GM12872 (cell line): ENCODE data around the gene PCED1B.

Experiments
- TF ChIP-seq, protein P1 (sequence below): IDR thresholded peaks from 3 replicates; pipeline ENCODE4 v1.5.1; 2011; ENCODE audit warnings: low read depth, mild to moderate bottlenecking, low read length, moderate library complexity; ENCODE audit not compliant: insufficient read depth

PCED1B gene

GRCh38 chr12:47192051-47192450, 112.6 kb downstream of the PCED1B start:
- TF ChIP-seq, protein P1, sequence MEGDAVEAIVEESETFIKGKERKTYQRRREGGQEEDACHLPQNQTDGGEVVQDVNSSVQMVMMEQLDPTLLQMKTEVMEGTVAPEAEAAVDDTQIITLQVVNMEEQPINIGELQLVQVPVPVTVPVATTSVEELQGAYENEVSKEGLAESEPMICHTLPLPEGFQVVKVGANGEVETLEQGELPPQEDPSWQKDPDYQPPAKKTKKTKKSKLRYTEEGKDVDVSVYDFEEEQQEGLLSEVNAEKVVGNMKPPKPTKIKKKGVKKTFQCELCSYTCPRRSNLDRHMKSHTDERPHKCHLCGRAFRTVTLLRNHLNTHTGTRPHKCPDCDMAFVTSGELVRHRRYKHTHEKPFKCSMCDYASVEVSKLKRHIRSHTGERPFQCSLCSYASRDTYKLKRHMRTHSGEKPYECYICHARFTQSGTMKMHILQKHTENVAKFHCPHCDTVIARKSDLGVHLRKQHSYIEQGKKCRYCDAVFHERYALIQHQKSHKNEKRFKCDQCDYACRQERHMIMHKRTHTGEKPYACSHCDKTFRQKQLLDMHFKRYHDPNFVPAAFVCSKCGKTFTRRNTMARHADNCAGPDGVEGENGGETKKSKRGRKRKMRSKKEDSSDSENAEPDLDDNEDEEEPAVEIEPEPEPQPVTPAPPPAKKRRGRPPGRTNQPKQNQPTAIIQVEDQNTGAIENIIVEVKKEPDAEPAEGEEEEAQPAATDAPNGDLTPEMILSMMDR = no peak

GRCh38 chr12:47193066-47193465, 113.6 kb downstream of the PCED1B start:
- TF ChIP-seq, protein P1 = no peak

DNA sequence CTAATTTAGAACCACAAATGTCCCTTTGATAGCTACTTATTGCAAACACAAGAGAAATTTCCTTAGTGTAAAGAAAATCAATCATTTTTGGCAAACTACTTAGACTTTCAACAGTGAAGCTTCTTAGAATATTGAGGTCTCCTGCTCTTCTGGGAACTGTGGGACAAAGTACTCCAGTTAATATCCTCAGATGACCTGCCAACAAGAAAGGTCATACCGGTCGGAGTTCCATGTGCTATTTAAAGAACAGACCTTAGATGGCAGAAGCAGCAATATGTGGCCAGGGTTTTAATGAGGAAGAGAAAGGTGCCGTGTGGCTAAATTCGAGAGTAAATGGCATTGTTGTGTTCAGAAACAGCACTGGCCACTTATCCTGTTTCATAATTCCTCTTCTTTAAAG, 115.1 kb downstream of the PCED1B start:
- TF ChIP-seq, protein P1 = no peak

DNA sequence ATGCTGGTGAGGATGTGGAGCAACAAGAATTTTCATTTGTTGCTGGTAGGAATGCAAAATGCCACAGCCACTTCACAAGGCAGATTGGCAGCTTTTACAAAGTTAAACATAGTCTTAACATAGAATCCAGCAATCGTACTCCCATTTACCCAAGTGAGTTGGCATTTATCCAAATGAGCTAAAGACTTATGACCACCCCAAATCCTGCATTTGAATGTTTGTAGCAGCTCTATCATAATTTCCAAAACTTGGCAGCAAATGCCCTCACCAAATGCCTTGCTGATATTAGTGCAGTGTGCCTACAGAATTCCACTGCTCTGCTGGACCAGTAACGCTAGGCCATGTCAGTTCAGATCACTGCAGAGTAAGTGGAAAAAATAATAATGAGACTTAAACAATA, 121.0 kb downstream of the PCED1B start:
- TF ChIP-seq, protein P1 = no peak

DNA sequence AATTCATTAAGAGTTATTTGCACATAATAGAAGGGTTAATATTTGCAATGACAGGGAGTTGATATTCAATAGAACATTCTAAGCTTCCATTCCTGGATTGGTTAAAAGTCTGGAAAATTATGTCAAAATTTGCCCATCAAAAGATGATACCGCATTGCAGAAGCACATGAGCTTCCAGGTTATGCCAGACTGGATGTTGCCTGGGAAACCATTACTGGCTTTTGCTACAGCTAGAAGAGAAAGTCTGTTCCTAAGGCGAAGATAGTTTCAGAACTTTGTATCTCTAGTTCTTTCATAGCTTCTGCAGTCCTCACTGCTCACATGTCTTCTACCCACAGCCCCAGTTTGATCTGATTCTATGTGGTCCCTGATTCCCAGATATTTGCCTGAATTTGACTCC, 122.8 kb downstream of the PCED1B start:
- TF ChIP-seq, protein P1 = no peak

DNA sequence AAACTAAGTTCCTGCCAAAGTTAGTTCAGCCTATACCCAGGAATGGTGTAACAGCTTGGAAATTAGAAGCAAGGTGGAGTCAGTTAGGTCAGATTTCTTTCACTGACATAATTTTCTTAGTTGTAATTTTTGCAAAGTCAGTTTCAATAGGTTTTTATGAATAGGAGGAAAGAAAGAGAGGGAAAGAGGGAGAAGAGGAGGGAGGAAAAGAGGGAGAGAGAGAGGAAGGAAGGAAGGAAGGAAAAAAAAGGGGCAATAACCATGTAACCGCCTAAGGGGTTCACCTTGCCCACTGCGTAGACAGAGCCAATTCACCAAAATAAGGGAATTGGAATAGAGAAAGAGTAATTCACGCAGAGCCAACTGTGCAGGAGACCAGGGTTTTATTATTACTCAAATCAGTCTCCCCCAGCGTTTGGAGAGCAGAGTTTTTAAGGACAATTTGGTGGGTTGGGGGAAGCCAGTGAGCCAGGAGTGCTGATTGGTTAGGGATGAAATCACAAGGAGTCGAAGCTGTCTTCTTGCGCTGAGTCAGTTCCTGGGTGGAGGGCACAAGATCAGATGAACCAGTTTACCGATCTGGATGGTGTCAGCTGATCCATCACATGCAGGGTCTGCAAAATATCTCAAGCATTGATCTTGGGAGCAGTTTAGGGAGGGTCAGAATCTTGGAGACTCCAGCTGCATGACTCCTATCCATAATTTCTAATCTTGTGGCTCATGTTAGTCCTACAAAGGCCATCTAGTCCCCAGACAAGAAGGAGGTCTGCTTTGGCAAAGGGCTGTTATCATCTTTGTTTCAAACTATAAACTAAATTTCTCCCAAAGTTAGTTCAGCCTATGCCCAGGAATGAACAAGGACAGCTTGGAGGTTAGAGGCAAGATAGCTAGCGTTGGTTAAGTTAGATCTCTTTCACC, 126.4 kb downstream of the PCED1B start:
- TF ChIP-seq, protein P1 = no peak

DNA sequence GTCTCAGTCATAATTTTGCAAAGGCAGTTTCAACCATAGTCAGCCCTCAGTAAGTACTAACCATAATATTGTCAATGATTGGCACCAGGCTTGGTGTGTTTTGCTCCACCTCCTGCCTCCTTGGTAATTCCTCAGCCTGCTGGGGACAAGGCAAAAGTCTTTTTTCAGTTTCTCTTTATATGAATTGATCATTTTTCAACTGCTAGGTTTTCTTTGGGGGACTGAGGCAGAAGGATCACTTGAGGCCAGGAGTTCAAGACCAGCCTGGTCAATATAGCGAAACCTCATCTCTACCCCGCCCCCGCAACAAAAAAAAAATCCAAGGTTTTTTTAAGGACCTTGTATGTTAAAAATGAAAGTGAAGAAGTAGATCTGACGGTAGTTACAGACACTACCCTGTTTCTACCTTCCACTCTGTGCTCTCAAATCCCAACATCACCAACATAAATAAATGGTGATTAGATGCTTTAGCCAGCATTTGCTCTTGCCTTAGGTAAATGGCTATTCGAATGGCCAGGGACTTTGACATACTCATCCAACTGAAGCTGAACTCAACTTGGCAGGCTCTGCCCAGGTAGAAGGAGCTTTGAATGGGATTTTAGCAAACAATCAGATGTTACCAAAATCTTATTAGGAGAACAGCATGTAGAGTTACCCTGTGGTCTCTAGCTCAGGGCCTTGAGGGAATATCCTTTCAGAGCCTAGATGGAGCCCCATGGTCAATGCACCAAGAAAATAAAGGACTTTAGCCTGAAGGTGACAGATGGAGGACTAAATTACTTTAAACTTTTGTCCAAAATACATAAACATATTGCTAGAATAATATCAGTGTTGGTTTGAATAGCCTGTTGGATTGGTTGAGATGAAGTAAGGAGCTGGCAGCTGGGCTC, 127.3 kb downstream of the PCED1B start:
- TF ChIP-seq, protein P1 = no peak
